Left hindlimb (tissue), 1 donor: ENCODE measurements around the gene MAP4K2.

Experiments
- DNase-seq: peaks from one replicate; pipeline ENCODE4 v3.0.0-alpha.2; 2018

The MAP4K2 gene

GRCh38 chr11:64810891-64811272 lies 7.9 kb upstream of the MAP4K2 start:
- DNase-seq: no peak

GRCh38 chr11:64810271-64810890 lies 7.4 kb upstream of the MAP4K2 start, which contains the start of gene MEN1:
MEN1 (minus strand) TSS chr11:64810551; CDS start chr11:64810109, 442 bp downstream.
- DNase-seq: peak; percentile 97

GRCh38 chr11:64809781-64810241 lies 6.8 kb upstream of the MAP4K2 start:
- DNase-seq: peak; percentile 52

GRCh38 chr11:64805481-64805880 lies 2.5 kb upstream of the MAP4K2 start:
- DNase-seq: no peak

- DNase-seq: no peak
These were observed 1.6 kb upstream of the MAP4K2 start for GRCh38 chr11:64804346-64805210.

- DNase-seq: no peak
These were observed 882 bp upstream of the MAP4K2 start for GRCh38 chr11:64803846-64804345.

GRCh38 chr11:64802370-64803157 lies 450 bp downstream of the MAP4K2 start:
- no peak for DNase-seq

GRCh38 chr11:64801561-64802369 lies 1.2 kb downstream of the MAP4K2 start:
- no peak for DNase-seq

GRCh38 chr11:64801158-64801464 lies 1.9 kb downstream of the MAP4K2 start:
- DNase-seq: no peak

- DNase-seq: no peak
These were observed 2.5 kb downstream of the MAP4K2 start for GRCh38 chr11:64800303-64801157.

GRCh38 chr11:64799623-64800302 lies 3.3 kb downstream of the MAP4K2 start:
- DNase-seq: no peak

GRCh38 chr11:64799256-64799622 lies 3.8 kb downstream of the MAP4K2 start:
- no peak for DNase-seq

GRCh38 chr11:64796757-64797541 lies 6.1 kb downstream of the MAP4K2 start:
- DNase-seq: no peak

GRCh38 chr11:64796047-64796756 lies 6.8 kb downstream of the MAP4K2 start:
- no peak for DNase-seq

GRCh38 chr11:64794526-64794925 lies 8.5 kb downstream of the MAP4K2 start:
- no peak for DNase-seq

- DNase-seq: no peak
These were observed 9.5 kb downstream of the MAP4K2 start for GRCh38 chr11:64793271-64794160.

GRCh38 chr11:64792482-64792881 lies 10.5 kb downstream of the MAP4K2 start:
- no peak for DNase-seq

GRCh38 chr11:64791781-64792291 lies 11.2 kb downstream of the MAP4K2 start:
- no peak for DNase-seq
